GM23338 (cell line): ENCODE results near the gene SPATA31C1. TPM values are rescaled to one million over a fixed set of nuclear protein-coding genes. Genes with fewer than 3 reads are reported as not detected.

Source experiments
- ATAC-seq: fragments of 200-7000 bp; cut with Tn5 transposase; 3 replicates; pipeline ENCODE4 v1.9.1; 2020
- DNase-seq: peaks from one replicate; pipeline ENCODE4 v3.0.0-alpha.2; 2015; ENCODE audit warnings: low spot score
- H2AFZ ChIP-seq: fragments of 200-600 bp; sonication (generic); 2 replicates; pipeline ENCODE4 v1.8.0; 2016; ENCODE audit warnings: antibody characterized with exemption, mild to moderate bottlenecking, moderate library complexity
- H3F3A ChIP-seq: fragments of 200-600 bp; sonication (generic); replicated peaks from 2 replicates; pipeline ENCODE4 v1.8.0; 2017; ENCODE audit warnings: antibody characterized with exemption, mixed run types, low read depth
- H3K27ac ChIP-seq: fragments of 200-600 bp; sonication (generic); 2 replicates; pipeline ENCODE4 v1.6.1; 2016; ENCODE audit warnings: low read depth
- H3K27me3 ChIP-seq: fragments of 200-600 bp; sonication (generic); 2 replicates; pipeline ENCODE4 v1.8.0; 2016; ENCODE audit warnings: mild to moderate bottlenecking, mixed run types, moderate library complexity; ENCODE audit not compliant: insufficient read depth
- H3K36me3 ChIP-seq: fragments of 200-600 bp; sonication (generic); 2 replicates; pipeline ENCODE4 v1.8.0; 2016; ENCODE audit warnings: mild to moderate bottlenecking; ENCODE audit not compliant: insufficient read depth
- H3K4me1 ChIP-seq: fragments of 200-600 bp; sonication (generic); 2 replicates; pipeline ENCODE4 v1.8.0; 2016; ENCODE audit warnings: mild to moderate bottlenecking, moderate library complexity; ENCODE audit not compliant: insufficient read depth
- H3K4me2 ChIP-seq: fragments of 200-600 bp; sonication (generic); 2 replicates; pipeline ENCODE4 v1.7.1; 2017; ENCODE audit warnings: mixed run types
- H3K4me3 ChIP-seq: fragments of 200-600 bp; sonication (generic); 2 replicates; pipeline ENCODE4 v1.6.1; 2016; ENCODE audit warnings: mixed run types
- H3K79me2 ChIP-seq: fragments of 200-600 bp; sonication (generic); replicated peaks from 2 replicates; pipeline ENCODE4 v1.8.0; 2017; ENCODE audit warnings: mild to moderate bottlenecking; ENCODE audit not compliant: insufficient read depth
- H3K9me2 ChIP-seq: fragments of 200-600 bp; sonication (generic); 2 replicates; pipeline ENCODE4 v1.8.0; 2017; ENCODE audit not compliant: insufficient read depth
- H4K20me1 ChIP-seq: fragments of 200-600 bp; sonication (generic); replicated peaks from 2 replicates; pipeline ENCODE4 v1.8.0; 2017; ENCODE audit warnings: mild to moderate bottlenecking; ENCODE audit not compliant: insufficient read depth
- H3K27ac Mint-ChIP-seq: 2 replicates; pipeline ENCODE4 v1.8.0; 2020; ENCODE audit warnings: inconsistent platforms, mild to moderate bottlenecking, moderate library complexity, mixed read lengths
- H3K27me3 Mint-ChIP-seq: 3 replicates; pipeline ENCODE4 v1.8.0; 2022; ENCODE audit warnings: low read depth, mild to moderate bottlenecking, moderate library complexity, mixed read lengths, inconsistent platforms; ENCODE audit not compliant: insufficient read depth, poor library complexity
- H3K36me3 Mint-ChIP-seq: 3 replicates; pipeline ENCODE4 v1.8.0; 2021; ENCODE audit warnings: low read depth, mild to moderate bottlenecking, inconsistent platforms, moderate library complexity, mixed read lengths
- H3K4me1 Mint-ChIP-seq: 3 replicates; pipeline ENCODE4 v1.8.0; 2020; ENCODE audit warnings: mild to moderate bottlenecking, inconsistent platforms, mixed read lengths
- H3K4me3 Mint-ChIP-seq: 3 replicates; pipeline ENCODE4 v1.8.0; 2021; ENCODE audit warnings: moderate library complexity, mild to moderate bottlenecking, inconsistent platforms, mixed read lengths
- H3K9me3 Mint-ChIP-seq: 3 replicates; pipeline ENCODE4 v1.8.0; 2020; ENCODE audit warnings: moderate library complexity, mild to moderate bottlenecking, inconsistent platforms, mixed read lengths
- CREB1 ChIP-seq: fragments of 250-450 bp; sonication (Bioruptor Pico); IDR thresholded peaks from 2 replicates; pipeline ENCODE4 v1.5.0; 2020; ENCODE audit warnings: low read depth, mild to moderate bottlenecking, moderate library complexity
- ETS1 ChIP-seq: IDR thresholded peaks from 2 replicates; pipeline ENCODE4 v1.6.1; 2016; ENCODE audit warnings: antibody characterized with exemption
- EZH2 ChIP-seq: fragments of 200-600 bp; sonication (generic); IDR thresholded peaks from one replicate; pipeline ENCODE4 v1.8.0; 2017; ENCODE audit warnings: antibody characterized with exemption, mild to moderate bottlenecking, low read depth; ENCODE audit not compliant: unreplicated experiment
- EZH2phosphoT487 ChIP-seq: fragments of 200-600 bp; sonication (generic); IDR thresholded peaks from one replicate; pipeline ENCODE4 v1.8.1; 2018; ENCODE audit warnings: antibody characterized with exemption; ENCODE audit not compliant: unreplicated experiment
- JUNB ChIP-seq: IDR thresholded peaks from one replicate; pipeline ENCODE4 v1.6.1; 2016; ENCODE audit warnings: antibody characterized with exemption; ENCODE audit not compliant: unreplicated experiment
- NANOG ChIP-seq: IDR thresholded peaks from 2 replicates; pipeline ENCODE4 v1.6.1; 2016; ENCODE audit warnings: antibody characterized with exemption, borderline replicate concordance
- POLR2AphosphoS5 ChIP-seq: IDR thresholded peaks from 2 replicates; pipeline ENCODE4 v1.6.1; 2016; ENCODE audit warnings: antibody characterized with exemption, low read depth
- STAT1 ChIP-seq: IDR thresholded peaks from one replicate; pipeline ENCODE4 v1.6.1; 2016; ENCODE audit warnings: antibody characterized with exemption; ENCODE audit not compliant: unreplicated experiment
- ZNF114 ChIP-seq: fragments of 250-450 bp; sonication (Bioruptor Pico); IDR thresholded peaks from 2 replicates; pipeline ENCODE4 v1.5.0; 2020; ENCODE audit warnings: mild to moderate bottlenecking, moderate library complexity
- ZNF331 ChIP-seq: fragments of 250-450 bp; sonication (Bioruptor Pico); IDR thresholded peaks from 2 replicates; pipeline ENCODE4 v1.5.0; 2020; ENCODE audit warnings: low read depth, mild to moderate bottlenecking, moderate library complexity
- ZNF462 ChIP-seq: fragments of 250-450 bp; sonication (Bioruptor Pico); IDR thresholded peaks from 2 replicates; pipeline ENCODE4 v1.5.0; 2020; ENCODE audit warnings: mild to moderate bottlenecking, moderate library complexity
- polyA plus RNA-seq: library from polyadenylated mRNA; unstranded; fragments of >200 nt; fragmentation: Nextera tagmentation; extraction: Ambion mirVana; gene quantifications from 2 replicates; pipeline ENCODE4 v1.2.1, GENCODE V29; 2016
- total RNA-seq: library from RNA; depleted of rRNA; stranded (reverse); fragments of >200 nt; shearing (Covaris generic); gene quantifications from 2 replicates; pipeline ENCODE4 v1.2.3, GENCODE V29; 2014
- TF ChIP-seq, protein P1 (sequence below), 2 experiments: fragments of 200-600 bp in 1 of 2; sonication (generic) in 1 of 2; conservative IDR thresholded peaks; 2 replicates each; pipeline versions ENCODE4 v1.5.1 to v1.6.1; 2016 to 2017; ENCODE audit warnings: antibody characterized with exemption in 2 of 2, low read depth in 2 of 2, mild to moderate bottlenecking in 2 of 2, moderate library complexity in 1 of 2
- TF ChIP-seq, protein P2 (sequence below): IDR thresholded peaks from one replicate; pipeline ENCODE4 v1.6.1; 2018; ENCODE audit warnings: antibody characterized with exemption; ENCODE audit not compliant: unreplicated experiment

SPATA31C1 gene
- total and polyA plus RNA-seq, 2 experiments from 2014 or later = not detected

DNA sequence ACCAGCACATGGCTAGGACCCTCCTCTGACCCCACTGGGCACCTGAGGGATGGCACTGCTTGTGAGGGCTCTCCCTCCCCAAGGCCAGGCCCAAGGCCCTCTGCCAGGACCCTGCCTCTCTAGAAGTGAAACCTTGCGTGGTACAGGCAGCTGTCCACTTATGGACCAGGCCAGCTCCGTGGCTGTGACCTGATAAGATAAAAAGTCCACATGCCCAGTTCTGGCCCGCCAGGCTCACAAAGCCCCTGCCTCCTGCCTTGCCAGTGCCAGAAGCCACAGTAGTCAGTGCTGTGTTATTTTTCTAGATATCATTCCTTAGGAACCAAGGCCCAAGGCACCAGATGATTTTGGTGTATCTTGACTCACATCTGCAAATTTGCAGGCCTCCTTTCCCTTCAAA lies 49.1 kb upstream of the SPATA31C1 start:
- no peaks in the 10 kb centered on the region for H3K4me1 ChIP-seq
- DNase-seq (no peak), ATAC-seq (no peak)
- peaks cover 3% of the 10 kb centered on the region; the same call in 1 of the 2 replicates for H3K9me2 ChIP-seq
- no peak overlapping the region for H3K4me3 Mint-ChIP-seq
- no peak overlapping the region for H3K4me3 ChIP-seq
- H3K27me3 Mint-ChIP-seq = peaks cover 7% of the 10 kb centered on the region
- no peaks in the 10 kb centered on the region for H3K27me3 ChIP-seq
- no peak overlapping the region for H2AFZ ChIP-seq
- H3K79me2 ChIP-seq = no peaks in the 10 kb centered on the region
- no peaks in the 10 kb centered on the region; the same call in 2 of the 3 replicates for H3K36me3 Mint-ChIP-seq
- H3F3A ChIP-seq = no peaks in the 10 kb centered on the region
- no peaks in the 10 kb centered on the region for H4K20me1 ChIP-seq
- H3K27ac Mint-ChIP-seq = no peak overlapping the region
- peaks cover 8% of the 10 kb centered on the region; the same call in 2 of the 3 replicates for H3K4me1 Mint-ChIP-seq
- no peaks in the 10 kb centered on the region for H3K36me3 ChIP-seq
- no peak overlapping the region for H3K27ac ChIP-seq
- H3K4me2 ChIP-seq = no peak overlapping the region
- TF ChIP-seq STAT1 (no peak), POLR2AphosphoS5 (no peak), ZNF462 (CRISPR knock-in tag) (no peak), ZNF331 (CRISPR knock-in tag) (no peak), ETS1 (no peak), EZH2phosphoT487 (no peak), NANOG (no peak), ZNF114 (CRISPR knock-in tag) (no peak), EZH2 (no peak), CREB1 (CRISPR knock-in tag) (no peak), JUNB (no peak)
- TF ChIP-seq, protein P1, sequence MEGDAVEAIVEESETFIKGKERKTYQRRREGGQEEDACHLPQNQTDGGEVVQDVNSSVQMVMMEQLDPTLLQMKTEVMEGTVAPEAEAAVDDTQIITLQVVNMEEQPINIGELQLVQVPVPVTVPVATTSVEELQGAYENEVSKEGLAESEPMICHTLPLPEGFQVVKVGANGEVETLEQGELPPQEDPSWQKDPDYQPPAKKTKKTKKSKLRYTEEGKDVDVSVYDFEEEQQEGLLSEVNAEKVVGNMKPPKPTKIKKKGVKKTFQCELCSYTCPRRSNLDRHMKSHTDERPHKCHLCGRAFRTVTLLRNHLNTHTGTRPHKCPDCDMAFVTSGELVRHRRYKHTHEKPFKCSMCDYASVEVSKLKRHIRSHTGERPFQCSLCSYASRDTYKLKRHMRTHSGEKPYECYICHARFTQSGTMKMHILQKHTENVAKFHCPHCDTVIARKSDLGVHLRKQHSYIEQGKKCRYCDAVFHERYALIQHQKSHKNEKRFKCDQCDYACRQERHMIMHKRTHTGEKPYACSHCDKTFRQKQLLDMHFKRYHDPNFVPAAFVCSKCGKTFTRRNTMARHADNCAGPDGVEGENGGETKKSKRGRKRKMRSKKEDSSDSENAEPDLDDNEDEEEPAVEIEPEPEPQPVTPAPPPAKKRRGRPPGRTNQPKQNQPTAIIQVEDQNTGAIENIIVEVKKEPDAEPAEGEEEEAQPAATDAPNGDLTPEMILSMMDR (conservative IDR thresholded peaks at IDR 0.05; ENCODE audit: low read depth in 2 of 2) = no peak
- TF ChIP-seq, protein P2, sequence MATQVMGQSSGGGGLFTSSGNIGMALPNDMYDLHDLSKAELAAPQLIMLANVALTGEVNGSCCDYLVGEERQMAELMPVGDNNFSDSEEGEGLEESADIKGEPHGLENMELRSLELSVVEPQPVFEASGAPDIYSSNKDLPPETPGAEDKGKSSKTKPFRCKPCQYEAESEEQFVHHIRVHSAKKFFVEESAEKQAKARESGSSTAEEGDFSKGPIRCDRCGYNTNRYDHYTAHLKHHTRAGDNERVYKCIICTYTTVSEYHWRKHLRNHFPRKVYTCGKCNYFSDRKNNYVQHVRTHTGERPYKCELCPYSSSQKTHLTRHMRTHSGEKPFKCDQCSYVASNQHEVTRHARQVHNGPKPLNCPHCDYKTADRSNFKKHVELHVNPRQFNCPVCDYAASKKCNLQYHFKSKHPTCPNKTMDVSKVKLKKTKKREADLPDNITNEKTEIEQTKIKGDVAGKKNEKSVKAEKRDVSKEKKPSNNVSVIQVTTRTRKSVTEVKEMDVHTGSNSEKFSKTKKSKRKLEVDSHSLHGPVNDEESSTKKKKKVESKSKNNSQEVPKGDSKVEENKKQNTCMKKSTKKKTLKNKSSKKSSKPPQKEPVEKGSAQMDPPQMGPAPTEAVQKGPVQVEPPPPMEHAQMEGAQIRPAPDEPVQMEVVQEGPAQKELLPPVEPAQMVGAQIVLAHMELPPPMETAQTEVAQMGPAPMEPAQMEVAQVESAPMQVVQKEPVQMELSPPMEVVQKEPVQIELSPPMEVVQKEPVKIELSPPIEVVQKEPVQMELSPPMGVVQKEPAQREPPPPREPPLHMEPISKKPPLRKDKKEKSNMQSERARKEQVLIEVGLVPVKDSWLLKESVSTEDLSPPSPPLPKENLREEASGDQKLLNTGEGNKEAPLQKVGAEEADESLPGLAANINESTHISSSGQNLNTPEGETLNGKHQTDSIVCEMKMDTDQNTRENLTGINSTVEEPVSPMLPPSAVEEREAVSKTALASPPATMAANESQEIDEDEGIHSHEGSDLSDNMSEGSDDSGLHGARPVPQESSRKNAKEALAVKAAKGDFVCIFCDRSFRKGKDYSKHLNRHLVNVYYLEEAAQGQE = no peak
- peaks cover 10% of the 10 kb centered on the region; the same call in 2 of the 3 replicates for H3K9me3 Mint-ChIP-seq
